T-helper 22 cell (primary cell): ENCODE results near the gene RASSF5.

Experiments used
- DNase-seq: peaks from one replicate; pipeline ENCODE4 v3.0.0-alpha.2; 2020; ENCODE audit warnings: low read depth

RASSF5 gene

DNA sequence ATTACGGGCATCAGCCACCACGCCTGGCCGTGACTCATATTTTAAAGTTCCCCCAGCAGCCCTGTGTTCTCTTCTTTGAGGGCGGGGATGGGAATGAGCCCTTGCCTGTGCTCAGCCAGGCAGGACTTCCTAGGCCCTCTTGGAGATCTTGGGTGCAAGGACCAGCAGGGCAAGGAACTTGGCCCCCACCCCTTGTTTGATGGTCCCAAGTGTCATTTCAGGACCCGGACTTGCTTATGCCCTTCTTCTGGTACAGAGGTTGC is 9.3 kb downstream of the RASSF5 start:
- no peak for DNase-seq

DNA sequence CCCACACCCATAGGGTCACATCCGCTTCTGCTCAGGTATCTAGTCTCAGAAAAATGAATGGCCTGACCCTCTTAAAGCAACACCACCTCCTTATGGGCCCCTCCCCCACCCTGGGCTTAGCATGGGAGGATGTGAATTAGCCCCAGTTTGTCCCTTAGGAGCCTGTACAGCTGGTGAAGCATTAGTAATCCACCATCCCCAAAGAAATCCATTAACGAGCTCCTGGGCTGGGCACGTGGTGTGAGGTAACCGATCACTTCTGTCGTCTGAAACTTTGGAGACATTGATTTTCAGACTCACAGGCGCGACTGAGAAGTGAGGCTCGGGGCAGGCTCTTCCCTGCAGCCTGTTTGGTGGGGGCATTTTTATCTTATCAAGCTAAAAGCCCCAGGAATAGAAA is 10.5 kb downstream of the RASSF5 start:
- no peak for DNase-seq

DNA sequence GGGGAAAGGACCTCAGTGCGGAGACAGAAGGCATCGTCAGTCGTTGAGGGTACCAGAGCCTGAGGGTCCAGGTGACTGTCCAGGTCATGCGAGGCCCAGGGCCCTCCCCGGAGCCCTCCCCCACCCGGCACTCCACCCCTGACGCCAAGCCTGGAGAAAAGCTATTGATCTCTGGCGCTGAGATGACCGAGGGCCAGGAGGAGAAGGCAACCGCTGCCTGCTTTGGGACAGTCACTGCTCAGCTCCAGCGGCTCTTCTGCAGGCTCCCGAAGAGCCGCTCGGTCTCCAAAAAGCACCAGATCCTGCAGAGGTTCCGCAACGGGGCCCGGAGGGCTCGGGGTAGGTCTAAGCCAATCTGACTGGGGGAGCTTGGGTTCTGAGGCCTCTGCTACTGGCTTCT is 10.9 kb downstream of the RASSF5 start:
- DNase-seq, result no peak

DNA sequence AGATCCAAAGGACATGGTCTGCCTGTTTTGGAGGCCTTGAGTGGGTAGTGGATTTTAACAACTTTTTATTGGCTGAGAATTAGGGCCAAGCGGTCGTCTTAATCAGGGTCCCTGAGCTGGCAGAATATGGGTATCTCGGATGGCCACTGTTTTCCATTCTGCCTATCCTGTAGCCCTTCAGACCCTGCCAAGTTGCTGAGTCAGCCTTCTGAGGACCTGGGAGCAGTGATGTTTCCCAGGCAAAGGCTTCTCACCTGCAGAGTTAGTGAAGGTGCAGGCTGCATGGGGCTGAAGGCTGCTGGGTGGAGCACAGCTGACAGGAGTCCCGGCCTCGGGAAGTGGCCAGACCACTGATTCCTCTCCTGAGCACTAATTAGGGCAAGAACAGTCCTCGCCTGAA is 11.4 kb downstream of the RASSF5 start:
- no peak for DNase-seq

DNA sequence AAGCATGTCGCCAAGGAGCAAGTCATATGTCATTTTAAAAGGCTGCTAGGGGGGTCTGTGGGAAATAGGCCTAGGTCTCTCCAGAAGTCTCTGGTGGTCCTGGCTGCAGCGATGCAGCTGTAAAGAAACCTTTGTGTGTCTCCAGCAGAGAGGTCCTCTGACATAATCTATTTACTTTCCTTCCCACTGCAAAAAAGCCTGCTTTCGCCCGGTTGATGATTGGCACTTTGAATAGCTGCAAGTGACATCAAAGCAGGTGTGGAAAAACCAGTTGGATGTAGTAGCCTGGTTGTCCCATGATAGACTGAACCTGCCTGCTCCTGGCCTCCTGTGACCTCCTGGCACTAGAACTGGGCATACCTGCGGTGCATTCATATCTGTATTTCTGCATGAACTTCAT is 13.8 kb downstream of the RASSF5 start:
- no peak for DNase-seq

DNA sequence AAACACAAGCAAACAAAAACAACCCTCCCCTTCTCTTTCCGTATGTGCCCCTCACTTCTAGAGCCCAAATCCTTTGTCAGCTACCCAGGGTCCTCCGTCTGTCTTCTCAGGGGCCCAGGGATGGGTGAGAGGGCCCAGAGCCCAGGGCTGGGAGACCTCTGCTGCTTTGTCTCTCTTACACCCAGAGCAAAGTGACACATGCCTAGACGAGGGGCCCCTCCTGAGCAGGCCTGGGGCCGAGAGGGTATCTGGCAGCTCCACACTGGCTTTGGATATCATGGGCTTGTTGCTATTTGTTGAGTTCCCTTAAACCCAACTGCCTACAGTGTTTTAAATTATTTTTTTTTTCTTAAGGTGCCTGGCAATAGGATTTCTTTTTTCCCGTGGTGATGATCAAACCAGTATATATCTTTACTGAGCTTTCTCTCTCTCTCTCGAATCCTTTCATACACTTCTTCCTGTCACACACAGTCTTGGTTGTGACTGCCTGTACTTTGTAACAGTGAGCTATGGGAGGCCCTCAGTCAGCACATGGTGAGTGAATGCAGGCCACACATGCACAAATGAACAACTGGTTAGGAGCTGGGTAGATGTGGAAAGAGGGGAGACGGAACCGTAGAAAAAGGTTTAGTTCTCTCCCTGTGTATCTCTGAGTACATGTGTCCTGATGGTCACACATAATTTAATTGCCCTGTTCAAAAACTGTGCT is 14.5 kb downstream of the RASSF5 start:
- DNase-seq, result no peak

DNA sequence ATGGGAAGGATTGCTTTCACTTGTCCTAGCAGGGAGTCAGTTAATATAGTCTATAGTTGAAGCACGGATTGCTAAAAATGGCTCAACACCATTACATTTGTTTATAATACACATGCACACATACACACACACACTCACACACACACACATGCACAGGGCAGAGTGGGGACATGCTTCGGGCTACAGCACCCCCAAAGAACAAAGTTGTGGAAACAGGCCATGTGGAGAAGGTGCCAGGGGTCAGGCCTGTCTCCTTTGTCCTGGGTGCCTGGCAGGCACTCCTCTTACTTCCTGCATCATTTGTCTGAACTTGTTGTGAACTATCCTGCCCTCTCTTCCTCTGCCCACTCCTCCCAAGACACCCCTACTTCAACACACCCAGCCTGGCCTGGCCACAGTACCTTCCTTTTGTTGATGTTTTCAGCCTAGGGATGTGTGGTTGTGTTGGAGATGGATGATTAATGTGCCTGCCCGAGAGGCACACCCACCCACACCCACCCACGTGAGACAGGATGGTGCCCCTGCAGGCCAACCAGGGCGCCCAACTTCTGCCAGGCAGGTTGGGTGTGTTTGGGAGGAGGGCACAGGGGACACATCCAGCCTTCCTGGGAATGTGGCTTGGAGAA is 17.5 kb downstream of the RASSF5 start:
- no peak for DNase-seq

DNA sequence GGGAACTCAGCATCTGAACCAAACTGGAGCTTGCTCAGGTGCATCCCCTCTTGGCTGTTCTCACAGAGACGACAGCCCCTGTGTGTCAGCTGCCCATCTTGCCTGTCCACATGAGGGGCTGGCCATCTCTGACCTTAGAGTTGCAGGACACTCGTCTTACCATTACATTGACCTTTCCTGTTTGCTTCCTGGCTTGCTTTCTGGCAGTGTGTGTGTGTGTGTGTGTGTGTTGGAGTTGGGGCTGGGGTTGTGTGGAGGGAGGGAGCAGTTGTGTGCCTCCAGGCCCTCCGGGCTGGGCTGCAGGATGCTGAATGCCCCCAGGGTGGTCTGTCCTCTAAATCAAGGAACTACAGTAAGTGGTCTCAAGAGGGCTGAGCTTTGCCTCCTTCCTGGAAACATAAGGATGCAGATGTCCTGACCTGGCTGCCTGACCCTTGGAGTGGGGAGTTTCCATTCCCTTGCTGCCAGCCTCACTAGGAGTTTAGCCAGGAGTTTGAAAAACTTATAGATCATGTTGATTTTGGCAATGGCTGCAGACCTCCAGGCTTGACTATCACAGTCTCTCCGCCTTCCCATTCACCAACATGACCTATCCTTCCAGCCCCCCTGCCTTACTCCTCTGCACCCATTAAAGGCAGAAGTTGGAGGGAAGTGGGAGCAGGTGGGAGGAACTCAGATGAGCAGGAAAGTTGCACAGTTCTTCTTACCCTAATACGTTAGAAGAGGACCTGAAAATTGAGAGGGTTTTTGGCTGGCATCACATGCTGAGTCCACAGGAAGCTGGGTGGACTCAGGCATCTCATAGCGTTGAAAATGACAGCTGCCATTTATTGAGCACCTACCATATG is 19.0 kb downstream of the RASSF5 start:
- no peak for DNase-seq

DNA sequence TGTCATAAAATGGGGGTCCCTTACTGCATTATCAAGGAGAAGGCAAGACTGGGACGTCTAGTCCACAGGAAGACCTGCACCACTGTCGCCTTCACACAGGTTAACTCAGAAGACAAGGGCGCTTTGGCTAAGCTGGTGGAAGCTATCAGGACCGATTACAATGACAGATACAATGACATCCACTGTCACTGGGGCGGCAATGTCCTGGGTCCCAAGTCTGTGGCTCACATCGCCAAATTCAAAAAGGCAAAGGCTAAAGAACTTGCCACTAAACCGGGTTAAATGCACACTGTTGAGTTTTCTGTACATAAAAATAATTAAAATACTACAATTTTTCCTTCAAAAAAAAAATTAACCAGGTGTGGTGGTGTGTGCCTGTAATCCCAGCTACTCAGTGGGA is 22.1 kb downstream of the RASSF5 start:
- DNase-seq, result no peak

DNA sequence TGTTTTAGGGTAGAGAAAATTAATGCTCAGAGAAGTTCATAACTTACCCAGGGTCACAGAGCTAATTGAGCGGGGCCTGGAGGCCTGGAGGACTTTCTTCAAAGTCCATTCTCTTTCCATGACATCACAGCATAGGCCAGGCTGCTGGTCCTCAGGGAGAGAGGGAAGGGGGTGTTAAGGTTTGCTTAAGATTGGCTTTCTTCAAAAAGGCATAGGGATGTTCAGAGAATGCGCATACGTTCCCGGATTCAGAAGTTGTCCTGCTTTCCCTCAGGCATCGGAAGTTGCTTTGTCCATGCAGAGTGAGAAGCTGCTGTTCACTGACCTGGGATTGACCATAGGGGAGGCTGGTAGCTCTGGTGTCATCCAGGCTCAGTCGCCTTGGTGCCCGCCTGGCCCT is 25.0 kb downstream of the RASSF5 start:
- DNase-seq, result no peak

DNA sequence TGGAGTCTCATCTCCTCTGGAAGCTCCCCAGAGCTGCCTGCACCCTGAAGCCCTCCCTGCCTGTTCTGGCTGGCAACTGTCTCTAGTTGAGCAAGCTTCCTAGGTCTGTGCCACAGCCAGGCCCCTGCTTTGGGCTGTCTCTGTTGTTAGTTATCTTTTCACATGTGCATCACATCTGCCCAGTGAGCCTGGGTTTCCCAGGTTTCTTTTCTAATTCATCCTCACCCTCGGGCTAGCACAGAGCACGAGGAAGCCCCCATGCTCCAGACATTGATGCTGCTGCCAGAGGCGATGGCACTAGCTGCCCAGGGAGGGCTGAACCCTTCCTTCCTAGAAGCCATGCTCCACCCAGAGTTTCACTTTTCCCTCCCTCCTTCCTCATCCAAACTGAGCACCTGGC is 27.2 kb downstream of the RASSF5 start:
- no peak for DNase-seq

DNA sequence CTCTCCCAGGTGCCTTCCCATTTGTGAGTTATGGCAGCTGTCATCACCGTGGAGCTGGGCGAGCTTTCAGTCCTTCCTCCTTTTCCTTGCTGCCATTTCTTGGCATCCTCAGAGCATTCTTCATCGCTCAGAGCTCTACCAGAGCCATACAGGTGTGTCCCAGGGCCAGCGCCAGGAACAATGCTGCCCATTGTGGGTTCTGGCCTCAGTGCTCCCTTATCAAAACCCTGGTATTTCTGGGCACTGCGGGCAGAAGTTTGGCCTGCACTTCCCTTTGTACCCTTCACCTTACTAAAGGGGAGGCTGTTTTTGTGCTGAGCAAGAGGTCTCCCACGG is 28.5 kb downstream of the RASSF5 start:
- DNase-seq, result no peak

DNA sequence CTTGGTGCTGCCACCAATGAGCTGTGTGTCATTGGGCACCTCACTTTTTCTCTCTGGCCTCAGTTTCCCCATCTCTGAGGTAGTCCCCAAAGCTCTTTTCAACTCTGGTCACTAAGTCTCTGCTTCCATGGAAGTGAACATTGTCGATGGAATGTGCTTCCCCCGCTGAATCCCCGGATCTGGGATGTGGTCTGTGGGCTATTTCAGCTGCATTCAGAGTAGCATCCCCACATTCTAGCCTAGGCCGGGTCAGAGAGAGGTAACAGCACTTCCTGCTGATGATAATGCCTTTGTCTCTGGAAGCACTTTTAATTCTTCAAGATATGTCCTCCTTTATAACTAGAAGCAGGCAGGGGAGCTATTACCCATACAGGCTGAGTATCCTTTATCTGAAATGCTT is 29.8 kb downstream of the RASSF5 start:
- DNase-seq, result no peak

DNA sequence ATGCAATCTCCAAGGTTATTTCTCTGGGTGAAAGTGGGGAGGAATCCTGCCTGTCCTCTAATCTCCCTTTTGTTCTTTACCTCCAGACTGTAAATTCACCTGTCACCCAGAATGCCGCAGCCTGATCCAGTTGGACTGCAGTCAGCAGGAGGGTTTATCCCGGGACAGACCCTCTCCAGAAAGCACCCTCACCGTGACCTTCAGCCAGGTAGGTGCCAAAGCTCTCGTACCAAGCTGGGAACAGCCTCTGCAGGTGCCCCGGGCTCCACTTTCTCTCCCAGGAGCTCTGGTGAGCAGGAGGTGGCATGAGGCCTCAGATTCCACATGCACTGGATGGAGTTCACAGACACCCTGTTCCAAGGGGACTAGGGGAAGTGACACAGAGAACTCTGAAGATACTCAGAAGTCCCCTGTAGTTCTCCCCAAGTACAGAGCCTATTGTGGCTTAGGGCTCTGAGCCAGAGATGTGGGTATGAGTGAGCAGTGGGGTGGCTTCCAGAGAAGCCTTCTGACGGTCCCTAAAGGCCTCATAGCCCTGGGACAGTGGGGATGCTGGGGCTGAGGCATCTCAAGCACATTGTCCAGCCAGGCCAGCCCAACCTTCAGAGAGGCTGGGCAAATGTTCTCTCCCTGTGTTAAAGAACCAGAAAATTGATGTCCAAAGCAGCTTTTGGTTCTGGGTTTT is 30.9 kb downstream of the RASSF5 start:
- no peak for DNase-seq

DNA sequence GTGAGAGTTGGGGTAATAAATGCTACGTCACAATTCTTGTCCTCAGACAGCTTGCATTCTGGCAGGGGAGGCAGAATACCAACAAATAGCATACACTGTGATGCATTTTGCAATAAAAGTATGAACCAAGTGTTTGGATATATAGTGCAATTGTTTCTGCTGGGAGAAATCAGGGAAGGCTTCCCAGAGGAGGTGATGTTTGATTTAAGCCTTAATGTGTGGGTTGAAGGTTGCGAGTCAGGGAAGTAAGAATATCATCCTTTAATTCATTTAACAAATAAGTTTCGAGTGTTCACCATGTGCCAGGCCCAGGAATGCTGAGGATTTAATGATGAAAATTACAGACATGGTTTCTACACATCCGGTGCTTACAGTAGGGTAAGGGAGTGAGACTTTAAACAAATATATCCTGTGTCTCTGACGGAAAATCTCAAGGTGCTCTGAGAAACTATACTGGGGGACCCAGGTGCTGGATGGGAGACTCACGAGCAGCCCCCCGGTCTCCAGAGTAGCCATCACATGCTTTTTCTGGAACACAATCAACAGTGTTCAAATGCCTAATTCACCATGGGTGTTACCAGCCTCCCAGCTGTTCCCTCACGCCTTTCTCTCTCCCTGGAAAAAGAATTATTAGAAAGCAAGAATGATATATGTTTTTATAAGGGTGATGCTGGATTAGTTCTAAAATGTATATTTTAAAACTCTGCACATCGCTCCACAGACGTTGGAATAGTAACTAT is 31.7 kb downstream of the RASSF5 start:
- DNase-seq, result no peak

DNA sequence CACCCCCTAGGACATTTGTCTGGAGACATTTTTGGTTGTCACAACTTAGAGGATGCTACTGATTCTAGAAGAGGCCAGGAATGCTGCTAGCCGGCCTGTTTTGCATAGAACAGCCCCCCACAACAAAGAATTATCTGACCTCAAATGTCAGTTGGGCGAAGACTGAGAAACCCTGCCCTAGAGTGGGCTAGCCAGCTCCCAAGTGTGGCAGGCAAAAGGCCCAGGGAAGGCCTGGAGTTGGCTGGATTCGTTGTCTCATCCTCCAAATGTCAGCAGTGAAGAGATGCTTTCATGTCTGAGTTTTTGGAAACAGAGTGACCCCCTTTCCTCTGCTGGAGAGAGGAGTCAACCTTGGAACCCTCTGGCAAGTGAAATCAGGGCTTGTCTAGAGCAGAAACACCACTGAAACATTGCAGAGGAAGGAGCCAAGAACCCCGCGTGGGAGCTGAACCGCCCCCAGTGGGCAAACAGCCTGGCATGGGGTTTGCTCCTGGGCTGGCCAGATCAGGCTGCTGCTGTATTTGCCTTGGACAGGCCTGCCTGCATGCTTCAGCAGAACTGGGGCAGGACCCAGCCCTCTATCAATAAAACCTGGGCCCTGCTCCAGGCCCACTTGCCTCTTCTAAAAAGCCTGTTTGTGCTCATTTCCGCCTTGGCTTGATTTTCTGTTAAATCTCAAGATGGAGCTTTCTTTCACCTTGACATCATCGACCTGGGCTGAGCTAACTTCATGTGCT is 32.9 kb downstream of the RASSF5 start:
- no peak for DNase-seq

DNA sequence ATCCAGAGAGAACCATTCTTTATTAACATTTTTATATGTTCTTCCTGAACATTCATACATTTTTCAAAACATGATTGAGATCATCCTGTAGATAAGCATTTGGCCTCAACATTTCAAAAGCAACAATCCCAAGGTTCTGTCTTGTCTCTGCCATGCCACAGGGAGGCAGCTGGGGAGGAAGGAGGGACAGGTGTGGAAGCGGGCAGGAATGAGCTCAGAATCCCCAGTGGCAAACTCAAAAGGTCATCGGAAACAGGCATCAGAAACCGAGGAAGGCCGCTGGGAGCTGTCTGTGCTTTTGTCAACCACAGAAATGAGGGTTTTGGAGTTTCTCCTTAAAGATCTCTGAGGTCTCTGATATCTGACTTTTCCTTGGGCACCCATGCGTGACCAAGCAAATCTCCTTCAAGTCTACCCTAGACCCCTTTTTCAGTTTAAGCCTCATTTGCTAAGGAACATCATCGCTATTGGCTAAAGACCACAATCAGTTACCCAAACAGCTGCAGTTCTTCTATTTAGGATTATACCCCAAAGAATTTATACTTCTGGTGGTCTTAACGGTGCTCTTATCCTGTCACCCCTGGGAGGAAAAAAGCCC is 34.0 kb downstream of the RASSF5 start:
- no peak for DNase-seq

DNA sequence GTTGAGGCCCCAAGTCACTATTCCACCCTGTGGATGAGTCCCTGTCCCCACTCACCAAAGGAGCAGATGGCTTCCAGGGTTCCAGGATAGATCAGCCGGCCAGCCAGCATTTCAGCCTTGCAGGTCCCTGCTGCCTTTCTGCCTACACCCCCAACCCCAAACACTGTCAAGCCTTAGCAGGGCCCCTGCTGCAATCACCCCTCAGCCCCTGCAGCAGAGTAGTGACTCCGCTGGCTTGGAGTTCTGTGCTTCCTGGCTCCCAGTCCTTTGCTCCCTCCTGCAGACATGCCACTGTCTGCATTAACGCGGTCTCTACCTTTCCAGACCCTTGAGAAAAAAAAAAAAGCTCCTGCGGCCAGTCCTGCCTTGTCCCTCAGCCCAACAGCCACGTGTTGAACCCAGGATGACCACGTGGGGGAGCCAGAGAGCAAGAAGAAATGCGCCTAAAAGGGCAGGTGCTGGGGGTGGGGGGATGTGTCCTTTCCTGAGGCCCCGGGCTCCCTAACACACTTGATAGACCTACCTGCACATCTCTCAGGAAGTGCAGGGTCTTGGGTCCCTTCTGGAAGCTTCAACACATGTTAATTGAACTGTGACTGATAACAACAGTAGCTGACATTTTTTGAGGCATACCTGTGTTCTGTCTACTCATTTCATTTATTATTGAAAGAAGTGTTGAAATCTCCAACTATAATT is 37.4 kb downstream of the RASSF5 start:
- DNase-seq, result peak; percentile 51

DNA sequence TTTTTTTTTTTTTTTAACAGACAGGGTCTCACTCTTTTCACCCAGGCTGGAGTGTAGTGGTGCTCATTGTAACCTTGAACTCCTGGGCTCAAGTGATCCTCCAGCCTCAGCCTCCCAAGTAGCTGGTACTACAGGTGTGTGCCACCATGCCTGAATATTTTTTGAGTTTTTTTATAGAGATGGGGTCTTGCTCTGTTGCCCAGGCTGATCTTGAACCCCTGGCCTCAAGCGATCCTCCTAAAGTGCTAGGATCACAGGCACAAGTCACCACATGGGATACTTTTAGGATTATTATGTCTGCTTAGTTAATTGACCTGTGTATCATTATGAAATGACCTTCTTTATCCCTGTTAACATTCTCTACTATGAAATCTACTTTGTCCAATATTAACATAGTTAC is 38.0 kb downstream of the RASSF5 start:
- DNase-seq, result no peak

DNA sequence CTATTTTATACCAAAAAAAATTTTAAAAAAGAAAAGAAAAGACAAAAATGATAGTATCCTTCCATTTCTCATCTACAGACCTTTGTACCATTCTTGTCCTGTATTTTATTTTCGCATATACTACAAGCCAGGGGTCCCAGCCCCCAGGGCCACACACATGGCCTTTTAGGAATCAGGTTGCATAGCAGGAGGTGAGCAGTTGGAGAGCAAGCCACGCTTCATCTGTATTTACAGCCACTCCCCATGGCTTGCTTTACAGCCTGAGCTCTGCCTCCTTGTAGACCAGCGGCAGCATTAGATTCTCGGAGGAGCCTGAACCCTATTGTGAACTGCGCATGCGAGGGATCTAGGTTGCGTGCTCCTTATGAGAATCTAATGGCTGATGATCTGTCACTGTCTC is 39.8 kb downstream of the RASSF5 start:
- DNase-seq, result no peak

DNA sequence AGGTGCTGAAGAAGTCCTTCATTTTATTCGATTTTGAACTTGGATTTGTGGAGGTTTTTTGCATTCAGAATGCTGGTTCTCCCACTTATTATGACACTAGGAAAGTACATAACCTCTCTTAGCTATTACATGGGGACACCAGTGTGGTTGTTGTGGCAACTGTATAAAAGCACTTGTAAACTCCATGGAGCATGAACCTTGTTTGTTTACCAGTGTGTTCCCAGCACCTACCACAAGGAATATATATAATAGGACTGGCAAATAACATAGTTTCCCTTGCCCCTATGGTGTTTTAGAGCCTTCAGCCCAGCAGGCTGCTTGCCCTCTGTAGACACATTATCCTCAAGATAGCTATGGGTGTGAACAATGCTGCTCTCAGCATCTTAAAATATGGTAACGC is 43.1 kb downstream of the RASSF5 start:
- DNase-seq, result no peak
